ENCODE results near the gene NLGN3.

- TF ChIP-seq CTCF (IDR thresholded peaks at IDR 0.05): no peak
- no peak for TF ChIP-seq POLR2AphosphoS5 (IDR thresholded peaks at IDR 0.05; ENCODE audit: low read depth, low read length)
- no peak for TF ChIP-seq REST (IDR thresholded peaks at IDR 0.05; ENCODE audit: insufficient read depth in 1 of 2, low read depth in 2 of 2, low read length in 1 of 2)
- no peak for TF ChIP-seq TCF7L2 (IDR thresholded peaks at IDR 0.05; ENCODE audit: low read depth, low read length)
- TF ChIP-seq SIN3A (IDR thresholded peaks at IDR 0.05; ENCODE audit: borderline replicate concordance, insufficient read depth, low read depth, low read length): no peak
Observed at GRCh38 chrX:71181558-71181909, 36.9 kb downstream of the NLGN3 start.

All from Panc1 (cell line).